WTC11 (cell line): ENCODE data around the gene NEAT1. TPM values are rescaled to one million over a fixed set of nuclear protein-coding genes. Genes with fewer than 3 reads are reported as not detected.

Source experiments
- ATAC-seq: fragments of 200-7000 bp; cut with Tn5 transposase; 2 replicates; pipeline ENCODE4 v1.10.0; 2021; ENCODE audit warnings: mild to moderate bottlenecking, moderate library complexity
- CTCF ChIA-PET: fragments of 300-600 bp; sonication (Branson Sonifier 250); formaldehyde crosslinking; loops from one replicate; lab custom pipeline; 2021; ENCODE audit warnings: antibody characterized with exemption; lab: Charles Lee
- POLR2A ChIA-PET: fragments of 350-600 bp; sonication (Branson Sonifier 250); formaldehyde crosslinking; loops from one replicate; lab custom pipeline; 2021; ENCODE audit warnings: antibody characterized with exemption; lab: Charles Lee
- DNase-seq: peaks from one replicate; pipeline ENCODE4 v3.0.0; 2021; ENCODE audit warnings: low spot score
- H3K27ac Mint-ChIP-seq: 2 replicates; pipeline ENCODE4 v1.8.0; 2021; ENCODE audit warnings: mixed read lengths
- H3K27me3 Mint-ChIP-seq: 2 replicates; pipeline ENCODE4 v1.8.0; 2021; ENCODE audit warnings: low read depth, mild to moderate bottlenecking, moderate library complexity, mixed read lengths
- H3K36me3 Mint-ChIP-seq: 2 replicates; pipeline ENCODE4 v1.8.0; 2021; ENCODE audit warnings: mixed read lengths
- H3K4me1 Mint-ChIP-seq: 2 replicates; pipeline ENCODE4 v1.8.0; 2022; ENCODE audit warnings: mixed read lengths
- H3K4me3 Mint-ChIP-seq: 2 replicates; pipeline ENCODE4 v1.8.0; 2021; ENCODE audit warnings: mild to moderate bottlenecking, moderate library complexity, mixed read lengths
- H3K9me3 Mint-ChIP-seq: 2 replicates; pipeline ENCODE4 v1.8.0; 2021; ENCODE audit warnings: mixed read lengths
- CREB1 ChIP-seq: sonication (generic); formaldehyde crosslinking; IDR thresholded peaks from 2 replicates; pipeline ENCODE4 v1.8.0; 2023; ENCODE audit warnings: mild to moderate bottlenecking, missing genetic modification reagents
- IRF2 ChIP-seq: sonication (generic); formaldehyde crosslinking; IDR thresholded peaks from 2 replicates; pipeline ENCODE4 v1.8.0; 2022; ENCODE audit warnings: low read depth, missing genetic modification reagents, borderline replicate concordance
- NFYB ChIP-seq: sonication (generic); formaldehyde crosslinking; conservative IDR thresholded peaks from 2 replicates; pipeline ENCODE4 v1.8.0; 2022; ENCODE audit warnings: low read depth, missing genetic modification reagents
- TEAD1 ChIP-seq: sonication (generic); formaldehyde crosslinking; IDR thresholded peaks from 2 replicates; pipeline ENCODE4 v1.8.0; 2022; ENCODE audit warnings: mild to moderate bottlenecking, missing genetic modification reagents
- ZBTB21 ChIP-seq: sonication (generic); formaldehyde crosslinking; IDR thresholded peaks from 2 replicates; pipeline ENCODE4 v1.8.1; 2023; ENCODE audit warnings: mild to moderate bottlenecking, missing genetic modification reagents, borderline replicate concordance
- ZNF396 ChIP-seq: fragments of 250-450 bp; sonication (Bioruptor Pico); IDR thresholded peaks from 2 replicates; pipeline ENCODE4 v1.8.0; 2021; ENCODE audit warnings: mild to moderate bottlenecking, moderate library complexity, borderline replicate concordance
- total RNA-seq: library from RNA; stranded (reverse); gene quantifications from 3 replicates; pipeline ENCODE4 v1.2.3, GENCODE V29; 2021
- TF ChIP-seq, protein P1 (sequence below): sonication (generic); formaldehyde crosslinking; IDR thresholded peaks from 2 replicates; pipeline ENCODE4 v1.8.0; 2022; ENCODE audit warnings: missing genetic modification reagents
- TF ChIP-seq, protein P2 (sequence below): sonication (generic); formaldehyde crosslinking; IDR thresholded peaks from 2 replicates; pipeline ENCODE4 v1.8.1; 2022; ENCODE audit warnings: low read depth, missing genetic modification reagents, borderline replicate concordance
- TF ChIP-seq, protein P3 (sequence below): fragments of 250-450 bp; sonication (Bioruptor Pico); IDR thresholded peaks from 2 replicates; pipeline ENCODE4 v2.1.2; 2022; ENCODE audit warnings: mild to moderate bottlenecking, moderate library complexity
- TF ChIP-seq, protein P4 (sequence below): sonication (generic); formaldehyde crosslinking; IDR thresholded peaks from 2 replicates; pipeline ENCODE4 v1.8.1; 2023; ENCODE audit warnings: mild to moderate bottlenecking, moderate library complexity, missing genetic modification reagents
- TF ChIP-seq, protein P5 (sequence below): sonication (generic); formaldehyde crosslinking; IDR thresholded peaks from 2 replicates; pipeline ENCODE4 v1.8.0; 2022; ENCODE audit warnings: mild to moderate bottlenecking, missing genetic modification reagents
- TF ChIP-seq, protein P6 (sequence below): sonication (generic); formaldehyde crosslinking; IDR thresholded peaks from 2 replicates; pipeline ENCODE4 v1.8.0; 2023; ENCODE audit warnings: missing genetic modification reagents, mild to moderate bottlenecking, borderline replicate concordance

Gene NEAT1
- total RNA-seq, 1 experiment from 2014 or later, result 38.1 TPM

DNA sequence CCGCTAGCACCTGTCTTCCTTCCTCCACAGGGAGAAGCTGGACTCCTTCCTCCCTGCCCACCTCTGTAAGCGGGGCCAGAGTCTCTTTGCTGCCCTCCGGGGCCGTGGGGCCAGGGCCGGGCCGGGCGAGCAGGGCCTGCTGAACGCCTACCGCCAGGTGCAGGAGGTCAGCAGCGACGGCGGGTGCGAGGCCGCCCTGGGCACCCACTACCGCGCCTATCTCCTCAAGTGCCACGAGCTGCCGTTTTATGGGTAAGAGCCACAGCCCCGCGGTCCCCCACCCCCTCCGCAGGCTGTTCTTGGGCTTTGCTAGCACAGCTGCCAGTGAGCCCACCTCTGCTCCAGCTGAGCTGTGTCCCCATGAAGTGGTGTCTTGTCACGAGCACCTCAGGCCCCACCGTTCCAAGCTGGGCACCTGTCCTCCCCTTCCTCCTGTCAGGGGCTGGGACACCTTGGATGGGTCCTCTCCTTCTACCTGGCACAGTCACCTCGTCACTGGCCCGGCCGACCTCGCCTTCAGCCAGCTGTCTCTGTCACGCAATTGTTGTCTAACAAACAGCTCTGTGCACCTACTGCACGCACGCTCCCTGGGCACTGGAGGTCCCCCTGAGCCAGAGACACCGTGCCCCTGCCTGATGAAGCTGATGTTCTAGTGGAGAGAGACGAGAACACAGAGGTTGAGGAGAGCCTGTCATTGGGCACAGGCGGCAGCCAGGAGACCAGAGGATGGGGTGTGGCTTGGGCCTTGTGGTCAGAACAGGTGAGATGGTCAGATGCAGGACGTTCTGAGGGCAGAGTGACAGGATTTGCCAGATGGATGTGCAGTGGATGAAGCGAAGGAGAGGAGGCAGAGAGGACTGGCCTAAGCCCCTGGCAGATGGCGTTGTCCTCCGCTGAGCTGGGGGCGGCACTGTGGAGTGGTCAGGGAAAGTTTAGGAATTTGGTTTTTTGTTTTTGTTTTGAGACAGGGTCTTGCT lies 25.5 kb upstream of the NEAT1 start (continued):
- TF ChIP-seq, protein P1, sequence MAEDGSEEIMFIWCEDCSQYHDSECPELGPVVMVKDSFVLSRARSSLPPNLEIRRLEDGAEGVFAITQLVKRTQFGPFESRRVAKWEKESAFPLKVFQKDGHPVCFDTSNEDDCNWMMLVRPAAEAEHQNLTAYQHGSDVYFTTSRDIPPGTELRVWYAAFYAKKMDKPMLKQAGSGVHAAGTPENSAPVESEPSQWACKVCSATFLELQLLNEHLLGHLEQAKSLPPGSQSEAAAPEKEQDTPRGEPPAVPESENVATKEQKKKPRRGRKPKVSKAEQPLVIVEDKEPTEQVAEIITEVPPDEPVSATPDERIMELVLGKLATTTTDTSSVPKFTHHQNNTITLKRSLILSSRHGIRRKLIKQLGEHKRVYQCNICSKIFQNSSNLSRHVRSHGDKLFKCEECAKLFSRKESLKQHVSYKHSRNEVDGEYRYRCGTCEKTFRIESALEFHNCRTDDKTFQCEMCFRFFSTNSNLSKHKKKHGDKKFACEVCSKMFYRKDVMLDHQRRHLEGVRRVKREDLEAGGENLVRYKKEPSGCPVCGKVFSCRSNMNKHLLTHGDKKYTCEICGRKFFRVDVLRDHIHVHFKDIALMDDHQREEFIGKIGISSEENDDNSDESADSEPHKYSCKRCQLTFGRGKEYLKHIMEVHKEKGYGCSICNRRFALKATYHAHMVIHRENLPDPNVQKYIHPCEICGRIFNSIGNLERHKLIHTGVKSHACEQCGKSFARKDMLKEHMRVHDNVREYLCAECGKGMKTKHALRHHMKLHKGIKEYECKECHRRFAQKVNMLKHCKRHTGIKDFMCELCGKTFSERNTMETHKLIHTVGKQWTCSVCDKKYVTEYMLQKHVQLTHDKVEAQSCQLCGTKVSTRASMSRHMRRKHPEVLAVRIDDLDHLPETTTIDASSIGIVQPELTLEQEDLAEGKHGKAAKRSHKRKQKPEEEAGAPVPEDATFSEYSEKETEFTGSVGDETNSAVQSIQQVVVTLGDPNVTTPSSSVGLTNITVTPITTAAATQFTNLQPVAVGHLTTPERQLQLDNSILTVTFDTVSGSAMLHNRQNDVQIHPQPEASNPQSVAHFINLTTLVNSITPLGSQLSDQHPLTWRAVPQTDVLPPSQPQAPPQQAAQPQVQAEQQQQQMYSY, result no peak
- TF ChIP-seq, protein P2, sequence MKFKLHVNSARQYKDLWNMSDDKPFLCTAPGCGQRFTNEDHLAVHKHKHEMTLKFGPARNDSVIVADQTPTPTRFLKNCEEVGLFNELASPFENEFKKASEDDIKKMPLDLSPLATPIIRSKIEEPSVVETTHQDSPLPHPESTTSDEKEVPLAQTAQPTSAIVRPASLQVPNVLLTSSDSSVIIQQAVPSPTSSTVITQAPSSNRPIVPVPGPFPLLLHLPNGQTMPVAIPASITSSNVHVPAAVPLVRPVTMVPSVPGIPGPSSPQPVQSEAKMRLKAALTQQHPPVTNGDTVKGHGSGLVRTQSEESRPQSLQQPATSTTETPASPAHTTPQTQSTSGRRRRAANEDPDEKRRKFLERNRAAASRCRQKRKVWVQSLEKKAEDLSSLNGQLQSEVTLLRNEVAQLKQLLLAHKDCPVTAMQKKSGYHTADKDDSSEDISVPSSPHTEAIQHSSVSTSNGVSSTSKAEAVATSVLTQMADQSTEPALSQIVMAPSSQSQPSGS, result no peak
- TF ChIP-seq, all 79 proteins: peak for 0

DNA sequence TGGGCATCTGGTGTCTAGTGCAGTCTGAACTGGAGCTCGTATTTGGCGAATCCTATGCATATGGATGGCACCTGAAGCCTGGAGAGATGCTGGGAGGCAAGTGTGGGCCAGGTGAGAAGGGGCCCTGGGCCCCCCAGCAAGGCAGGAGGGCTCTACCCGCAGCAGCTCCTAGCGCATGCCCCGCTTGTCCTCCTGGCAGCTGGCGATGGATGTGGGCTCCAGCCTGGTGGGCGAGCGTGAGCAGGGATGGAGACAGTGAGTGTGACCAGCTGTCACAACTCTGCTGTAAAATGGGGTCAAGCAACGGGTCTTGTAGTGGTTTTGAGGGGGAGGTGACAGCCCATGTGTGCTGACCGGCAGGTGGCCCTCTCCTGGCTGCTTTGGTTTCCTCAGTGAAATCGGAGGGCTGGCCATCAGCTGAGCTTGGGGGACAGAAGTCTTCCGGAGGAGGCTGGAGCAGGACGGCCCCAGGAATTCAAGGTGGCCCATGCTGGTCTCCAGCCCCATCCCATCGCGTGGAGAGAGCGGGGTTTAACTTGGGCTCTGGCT lies 24.2 kb upstream of the NEAT1 start:
- peaks cover 8% of the 10 kb centered on the region for H3K36me3 Mint-ChIP-seq
- no peak overlapping the region for H3K4me3 Mint-ChIP-seq
- no peaks in the 10 kb centered on the region for H3K9me3 Mint-ChIP-seq
- TF ChIP-seq ZBTB21 (CRISPR knock-in tag) (no peak), ZNF396 (CRISPR knock-in tag) (no peak), CREB1 (CRISPR knock-in tag) (no peak), NFYB (no peak)
- TF ChIP-seq, protein P3, sequence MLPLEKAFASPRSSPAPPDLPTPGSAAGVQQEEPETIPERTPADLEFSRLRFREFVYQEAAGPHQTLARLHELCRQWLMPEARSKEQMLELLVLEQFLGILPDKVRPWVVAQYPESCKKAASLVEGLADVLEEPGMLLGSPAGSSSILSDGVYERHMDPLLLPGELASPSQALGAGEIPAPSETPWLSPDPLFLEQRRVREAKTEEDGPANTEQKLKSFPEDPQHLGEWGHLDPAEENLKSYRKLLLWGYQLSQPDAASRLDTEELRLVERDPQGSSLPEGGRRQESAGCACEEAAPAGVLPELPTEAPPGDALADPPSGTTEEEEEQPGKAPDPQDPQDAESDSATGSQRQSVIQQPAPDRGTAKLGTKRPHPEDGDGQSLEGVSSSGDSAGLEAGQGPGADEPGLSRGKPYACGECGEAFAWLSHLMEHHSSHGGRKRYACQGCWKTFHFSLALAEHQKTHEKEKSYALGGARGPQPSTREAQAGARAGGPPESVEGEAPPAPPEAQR (CRISPR knock-in tag), result no peak
- TF ChIP-seq, protein P4, sequence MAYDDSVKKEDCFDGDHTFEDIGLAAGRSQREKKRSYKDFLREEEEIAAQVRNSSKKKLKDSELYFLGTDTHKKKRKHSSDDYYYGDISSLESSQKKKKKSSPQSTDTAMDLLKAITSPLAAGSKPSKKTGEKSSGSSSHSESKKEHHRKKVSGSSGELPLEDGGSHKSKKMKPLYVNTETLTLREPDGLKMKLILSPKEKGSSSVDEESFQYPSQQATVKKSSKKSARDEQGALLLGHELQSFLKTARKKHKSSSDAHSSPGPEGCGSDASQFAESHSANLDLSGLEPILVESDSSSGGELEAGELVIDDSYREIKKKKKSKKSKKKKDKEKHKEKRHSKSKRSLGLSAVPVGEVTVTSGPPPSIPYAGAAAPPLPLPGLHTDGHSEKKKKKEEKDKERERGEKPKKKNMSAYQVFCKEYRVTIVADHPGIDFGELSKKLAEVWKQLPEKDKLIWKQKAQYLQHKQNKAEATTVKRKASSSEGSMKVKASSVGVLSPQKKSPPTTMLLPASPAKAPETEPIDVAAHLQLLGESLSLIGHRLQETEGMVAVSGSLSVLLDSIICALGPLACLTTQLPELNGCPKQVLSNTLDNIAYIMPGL (CRISPR knock-in tag), result no peak
- H3K27ac Mint-ChIP-seq, result no peak overlapping the region; the same call in 1 of the 2 replicates
- CTCF ChIA-PET, result interaction anchor here (0.7 to 3.0 kb wide), 7 partner anchors 17 to 83 kb away, joined by 3 to 10 read pairs (median 3); no protein-coding TSS in a partner anchor
- ATAC-seq (no peak), DNase-seq (no peak)
- H3K4me1 Mint-ChIP-seq, result peaks cover 10% of the 10 kb centered on the region
- H3K27me3 Mint-ChIP-seq, result no peaks in the 10 kb centered on the region
- POLR2A ChIA-PET, result interaction anchor here (0.6 kb wide), 1 partner anchor 97 kb away, joined by 8 read pairs; no protein-coding TSS in a partner anchor

DNA sequence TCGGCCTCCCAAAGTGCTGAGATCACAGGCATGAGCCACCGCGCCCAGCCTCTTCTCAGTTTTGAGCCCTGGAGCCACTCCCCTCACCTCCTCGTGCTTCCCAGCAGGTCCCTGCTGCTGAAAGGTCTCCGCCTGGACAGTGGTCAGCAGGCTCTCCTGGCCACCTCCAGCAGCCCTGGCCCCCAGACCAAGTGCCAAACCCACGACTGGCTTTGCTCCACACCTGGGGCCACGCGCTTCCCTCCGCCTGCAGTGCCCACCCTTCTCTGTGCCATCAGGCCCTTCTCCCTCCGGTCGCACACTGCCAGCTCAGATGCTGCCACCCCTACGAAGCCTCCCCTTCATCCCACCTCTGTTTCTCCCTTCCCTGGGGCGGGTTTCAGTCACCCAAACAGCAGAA lies 23.3 kb upstream of the NEAT1 start:
- peaks cover 10% of the 10 kb centered on the region for H3K4me1 Mint-ChIP-seq
- no peak for TF ChIP-seq IRF2
- TF ChIP-seq, protein P5, sequence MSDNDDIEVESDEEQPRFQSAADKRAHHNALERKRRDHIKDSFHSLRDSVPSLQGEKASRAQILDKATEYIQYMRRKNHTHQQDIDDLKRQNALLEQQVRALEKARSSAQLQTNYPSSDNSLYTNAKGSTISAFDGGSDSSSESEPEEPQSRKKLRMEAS (CRISPR knock-in tag), result no peak
- TF ChIP-seq, protein P6, sequence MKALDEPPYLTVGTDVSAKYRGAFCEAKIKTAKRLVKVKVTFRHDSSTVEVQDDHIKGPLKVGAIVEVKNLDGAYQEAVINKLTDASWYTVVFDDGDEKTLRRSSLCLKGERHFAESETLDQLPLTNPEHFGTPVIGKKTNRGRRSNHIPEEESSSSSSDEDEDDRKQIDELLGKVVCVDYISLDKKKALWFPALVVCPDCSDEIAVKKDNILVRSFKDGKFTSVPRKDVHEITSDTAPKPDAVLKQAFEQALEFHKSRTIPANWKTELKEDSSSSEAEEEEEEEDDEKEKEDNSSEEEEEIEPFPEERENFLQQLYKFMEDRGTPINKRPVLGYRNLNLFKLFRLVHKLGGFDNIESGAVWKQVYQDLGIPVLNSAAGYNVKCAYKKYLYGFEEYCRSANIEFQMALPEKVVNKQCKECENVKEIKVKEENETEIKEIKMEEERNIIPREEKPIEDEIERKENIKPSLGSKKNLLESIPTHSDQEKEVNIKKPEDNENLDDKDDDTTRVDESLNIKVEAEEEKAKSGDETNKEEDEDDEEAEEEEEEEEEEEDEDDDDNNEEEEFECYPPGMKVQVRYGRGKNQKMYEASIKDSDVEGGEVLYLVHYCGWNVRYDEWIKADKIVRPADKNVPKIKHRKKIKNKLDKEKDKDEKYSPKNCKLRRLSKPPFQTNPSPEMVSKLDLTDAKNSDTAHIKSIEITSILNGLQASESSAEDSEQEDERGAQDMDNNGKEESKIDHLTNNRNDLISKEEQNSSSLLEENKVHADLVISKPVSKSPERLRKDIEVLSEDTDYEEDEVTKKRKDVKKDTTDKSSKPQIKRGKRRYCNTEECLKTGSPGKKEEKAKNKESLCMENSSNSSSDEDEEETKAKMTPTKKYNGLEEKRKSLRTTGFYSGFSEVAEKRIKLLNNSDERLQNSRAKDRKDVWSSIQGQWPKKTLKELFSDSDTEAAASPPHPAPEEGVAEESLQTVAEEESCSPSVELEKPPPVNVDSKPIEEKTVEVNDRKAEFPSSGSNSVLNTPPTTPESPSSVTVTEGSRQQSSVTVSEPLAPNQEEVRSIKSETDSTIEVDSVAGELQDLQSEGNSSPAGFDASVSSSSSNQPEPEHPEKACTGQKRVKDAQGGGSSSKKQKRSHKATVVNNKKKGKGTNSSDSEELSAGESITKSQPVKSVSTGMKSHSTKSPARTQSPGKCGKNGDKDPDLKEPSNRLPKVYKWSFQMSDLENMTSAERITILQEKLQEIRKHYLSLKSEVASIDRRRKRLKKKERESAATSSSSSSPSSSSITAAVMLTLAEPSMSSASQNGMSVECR (CRISPR knock-in tag), result no peak
- no peak for TF ChIP-seq TEAD1 (CRISPR knock-in tag)
- TF ChIP-seq, all 79 proteins: peak for 0
- Mint-ChIP-seq H3K36me3 (peaks cover 8% of the 10 kb centered on the region), H3K27me3 (no peaks in the 10 kb centered on the region), H3K4me3 (no peak overlapping the region), H3K27ac (no peak overlapping the region), H3K9me3 (no peaks in the 10 kb centered on the region)
- DNase-seq, result no peak
- no peak for ATAC-seq
- ChIA-PET POLR2A (interaction anchor here (0.6 kb wide), 1 partner anchor 190 kb away, joined by 6 read pairs; no protein-coding TSS in a partner anchor), CTCF (interaction anchor here (0.5 to 3.0 kb wide), 6 partner anchors 17 to 113 kb away, joined by 3 to 10 read pairs (median 4); no protein-coding TSS in a partner anchor)
